H9 (cell line): ENCODE data around the gene TEX28. TPM values are rescaled to one million over a fixed set of nuclear protein-coding genes. Genes with fewer than 3 reads are reported as not detected.

Experiments used
- DNase-seq: peaks from one replicate; pipeline ENCODE4 v3.0.0-alpha.2; 2017
- H2AFZ ChIP-seq: one replicate; pipeline ENCODE4 v1.6.1; 2013; ENCODE audit warnings: mild to moderate bottlenecking, low read length, control low read depth, moderate library complexity
- H2AK5ac ChIP-seq: 2 replicates; pipeline ENCODE4 v1.6.1; 2013; ENCODE audit warnings: low read length, control low read depth, mixed read lengths; ENCODE audit not compliant: insufficient read length
- H2BK120ac ChIP-seq: one replicate; pipeline ENCODE4 v1.6.1; 2013; ENCODE audit warnings: low read depth, mild to moderate bottlenecking, low read length, control low read depth, inconsistent platforms; ENCODE audit not compliant: poor library complexity, severe bottlenecking
- H2BK12ac ChIP-seq: 2 replicates; pipeline ENCODE4 v1.6.1; 2013; ENCODE audit warnings: low read length, control low read depth, mixed read lengths, low read depth; ENCODE audit not compliant: insufficient read length
- H2BK15ac ChIP-seq: 2 replicates; pipeline ENCODE4 v1.6.1; 2013; ENCODE audit warnings: low read depth, low read length, control low read depth
- H2BK20ac ChIP-seq: one replicate; pipeline ENCODE4 v1.6.1; 2013; ENCODE audit warnings: low read depth, mild to moderate bottlenecking, low read length, control low read depth, inconsistent platforms; ENCODE audit not compliant: poor library complexity, severe bottlenecking
- H2BK5ac ChIP-seq: 2 replicates; pipeline ENCODE4 v1.6.1; 2013; ENCODE audit warnings: low read length, control low read depth, mixed read lengths; ENCODE audit not compliant: insufficient read length
- H3K14ac ChIP-seq: 2 replicates; pipeline ENCODE4 v1.6.1; 2013; ENCODE audit warnings: low read length, control low read depth; ENCODE audit not compliant: insufficient read depth
- H3K18ac ChIP-seq: 2 replicates; pipeline ENCODE4 v1.6.1; 2013; ENCODE audit warnings: low read depth, mild to moderate bottlenecking, mixed read lengths, low read length, control low read depth; ENCODE audit not compliant: insufficient read length
- H3K23ac ChIP-seq: 2 replicates; pipeline ENCODE4 v1.6.1; 2013; ENCODE audit warnings: low read length, control low read depth, mixed read lengths, low read depth; ENCODE audit not compliant: insufficient read length
- H3K23me2 ChIP-seq: 2 replicates; pipeline ENCODE4 v1.6.1; 2013; ENCODE audit warnings: low read depth, mild to moderate bottlenecking, mixed read lengths, low read length, control low read depth; ENCODE audit not compliant: insufficient read length, poor library complexity, severe bottlenecking
- H3K27ac ChIP-seq: 2 replicates; pipeline ENCODE4 v1.5.1; 2013; ENCODE audit warnings: low read length, control low read depth, mixed read lengths, low read depth; ENCODE audit not compliant: insufficient read length
- H3K27me3 ChIP-seq: 2 replicates; pipeline ENCODE4 v1.6.1; 2013; ENCODE audit warnings: low read length, control low read depth, inconsistent platforms; ENCODE audit not compliant: insufficient read depth
- H3K4ac ChIP-seq: 2 replicates; pipeline ENCODE4 v1.6.1; 2013; ENCODE audit warnings: low read depth, mild to moderate bottlenecking, control low read depth, inconsistent platforms, low read length, moderate library complexity
- H3K4me1 ChIP-seq: 2 replicates; pipeline ENCODE4 v1.6.1; 2013; ENCODE audit warnings: low read length, control low read depth, inconsistent platforms; ENCODE audit not compliant: insufficient read depth
- H3K4me2 ChIP-seq: 2 replicates; pipeline ENCODE4 v1.6.1; 2013; ENCODE audit warnings: low read length, control low read depth, mixed read lengths; ENCODE audit not compliant: insufficient read length, insufficient read depth
- H3K56ac ChIP-seq: 2 replicates; pipeline ENCODE4 v1.6.1; 2013; ENCODE audit warnings: low read depth, mild to moderate bottlenecking, mixed read lengths, low read length, control low read depth; ENCODE audit not compliant: insufficient read length
- H3K79me1 ChIP-seq: 2 replicates; pipeline ENCODE4 v1.6.1; 2013; ENCODE audit warnings: low read depth, mild to moderate bottlenecking, moderate library complexity, low read length, control low read depth, inconsistent platforms; ENCODE audit not compliant: insufficient read depth, poor library complexity, severe bottlenecking
- H3K79me2 ChIP-seq: 2 replicates; pipeline ENCODE4 v1.6.1; 2013; ENCODE audit warnings: low read length, control low read depth, inconsistent platforms; ENCODE audit not compliant: insufficient read depth
- H3K9ac ChIP-seq: 2 replicates; pipeline ENCODE4 v1.6.1; 2013; ENCODE audit warnings: low read length, control low read depth, mixed read lengths; ENCODE audit not compliant: insufficient read length; ENCODE audit errors: extremely low read depth
- H3K9me3 ChIP-seq: one replicate; pipeline ENCODE4 v1.6.1; 2013; ENCODE audit warnings: low read depth, low read length, inconsistent platforms; ENCODE audit not compliant: control insufficient read depth
- H3T11ph ChIP-seq: one replicate; pipeline ENCODE4 v1.6.1; 2013; ENCODE audit warnings: mild to moderate bottlenecking, low read length, control low read depth, inconsistent platforms
- H4K20me1 ChIP-seq: one replicate; pipeline ENCODE4 v1.6.1; 2013; ENCODE audit not compliant: control insufficient read depth, insufficient read length, insufficient read depth
- H4K5ac ChIP-seq: 2 replicates; pipeline ENCODE4 v1.6.1; 2013; ENCODE audit warnings: low read depth, mild to moderate bottlenecking, mixed read lengths, low read length, control low read depth; ENCODE audit not compliant: insufficient read length
- H4K8ac ChIP-seq: replicated peaks from 2 replicates; pipeline ENCODE4 v1.6.1; 2013; ENCODE audit warnings: low read length, control low read depth, mixed read lengths, low read depth; ENCODE audit not compliant: insufficient read length
- H4K91ac ChIP-seq: 2 replicates; pipeline ENCODE4 v1.6.1; 2013; ENCODE audit warnings: low read depth, mild to moderate bottlenecking, moderate library complexity, mixed read lengths, low read length, control low read depth; ENCODE audit not compliant: insufficient read length
- H3K27ac Mint-ChIP-seq, 3 experiments: 2 replicates in 2 of 3; 3 replicates in 1 of 3; pipeline ENCODE4 v1.8.0; 2020 to 2021; ENCODE audit warnings: mixed read lengths in 3 of 3, mild to moderate bottlenecking in 1 of 3, moderate library complexity in 1 of 3
- H3K27me3 Mint-ChIP-seq: 2 replicates; pipeline ENCODE4 v1.8.0; 2021; ENCODE audit warnings: low read depth, mild to moderate bottlenecking, moderate library complexity, mixed read lengths
- H3K36me3 Mint-ChIP-seq, 3 experiments: 2 replicates in 2 of 3; 3 replicates in 1 of 3; pipeline ENCODE4 v1.8.0; 2020 to 2021; ENCODE audit warnings: low read depth in 3 of 3, mixed read lengths in 3 of 3; ENCODE audit not compliant: insufficient read depth in 1 of 3
- H3K4me1 Mint-ChIP-seq, 2 experiments: 2 replicates each; pipeline ENCODE4 v1.8.0; 2020; ENCODE audit warnings: mixed read lengths in 2 of 2
- H3K4me3 Mint-ChIP-seq, 2 experiments: 2 replicates in 1 of 2; 3 replicates in 1 of 2; pipeline ENCODE4 v1.8.0; 2020 to 2021; ENCODE audit warnings: mild to moderate bottlenecking in 2 of 2, mixed read lengths in 2 of 2, moderate library complexity in 1 of 2
- H3K9me3 Mint-ChIP-seq, 2 experiments: 2 replicates in 1 of 2; 3 replicates in 1 of 2; pipeline ENCODE4 v1.8.0; 2020; ENCODE audit warnings: mild to moderate bottlenecking in 2 of 2, mixed read lengths in 2 of 2, moderate library complexity in 1 of 2
- CTCF ChIP-seq: fragments of 200-600 bp; sonication (generic); conservative IDR thresholded peaks from 3 replicates; pipeline ENCODE4 v1.8.0; 2021; ENCODE audit warnings: antibody characterized with exemption, mild to moderate bottlenecking
- WGBS: extraction: QIAGEN DNeasy Blood & Tissue Kit; methylation state at CpG from one replicate; pipeline ENCODE4 v1.1.7; 2013; ENCODE audit warnings: missing lambda C conversion rate, low lambda C conversion rate, mixed read lengths; ENCODE audit not compliant: insufficient read length; ENCODE audit errors: extremely low coverage; 5-methylcytosine and 5-hydroxymethylcytosine counted together
- total RNA-seq: library from RNA; stranded (reverse); gene quantifications from 2 replicates; pipeline ENCODE4 v1.2.1, GENCODE V29; 2021

Gene TEX28
- total RNA-seq, 1 experiment from 2014 or later, result not detected

GRCh38 chrX:154321594-154321993, 26.7 kb upstream of the TEX28 start:
- Histone ChIP-seq H3K23ac (no peak overlapping the region), H2BK20ac (no peak overlapping the region), H3K79me2 (no peaks in the 10 kb centered on the region), H4K91ac (no peak overlapping the region), H2BK12ac (no peak overlapping the region), H4K20me1 (no peaks in the 10 kb centered on the region), H4K5ac (no peak overlapping the region), H2BK120ac (no peak overlapping the region), H2AK5ac (no peak overlapping the region), H3K4ac (no peak overlapping the region), H4K8ac (no peak overlapping the region), H3K27me3 (no peaks in the 10 kb centered on the region), H2BK15ac (no peak overlapping the region), H3K9ac (no peak overlapping the region), H3K18ac (no peak overlapping the region), H3K4me1 (no peaks in the 10 kb centered on the region), H3K79me1 (no peaks in the 10 kb centered on the region), H2AFZ (no peak overlapping the region), H3K14ac (no peak overlapping the region), H3T11ph (no peak overlapping the region), H2BK5ac (no peak overlapping the region), H3K27ac (no peak overlapping the region), H3K4me2 (no peak overlapping the region), H3K56ac (no peak overlapping the region), H3K9me3 (peaks cover 27% of the 10 kb centered on the region), H3K23me2 (no peaks in the 10 kb centered on the region)
- Mint-ChIP-seq H3K4me3 (no peak overlapping the region), H3K4me1 (peaks cover 0 to 9% of the 10 kb centered on the region in 2 experiments; a peak in 2 of 4 replicates), H3K27me3 (peaks cover 32% of the 10 kb centered on the region), H3K36me3 (peaks cover 0 to 2% (median 0%) of the 10 kb centered on the region in 3 experiments; a peak in 1 of 7 replicates), H3K9me3 (peaks cover 82 to 88% of the 10 kb centered on the region in 2 experiments), H3K27ac (no peak overlapping the region)
- TF ChIP-seq CTCF, result no peak
- DNase-seq, result no peak
- WGBS, result no CpG with 5 or more reads among the region's 10 CpGs
